ENCODE data around the gene HOXA13. TPM values are rescaled to one million over a fixed set of nuclear protein-coding genes. Genes with fewer than 3 reads are reported as not detected.

HOXA13 gene
- total RNA-seq, 1 donor from 2014 or later: not detected

GRCh38 chr7:27181795-27182275 lies 18.1 kb downstream of the HOXA13 start:
- no peak for DNase-seq

- no peak for DNase-seq
Measured at GRCh38 chr7:27180431-27181420, 19.2 kb downstream of the HOXA13 start.

- DNase-seq: no peak
Measured at GRCh38 chr7:27179503-27180430, 20.1 kb downstream of the HOXA13 start.

- DNase-seq: no peak
Measured at GRCh38 chr7:27179030-27179429, 20.9 kb downstream of the HOXA13 start.

GRCh38 chr7:27178366-27178765 lies 21.5 kb downstream of the HOXA13 start:
- DNase-seq: no peak

- no peak for DNase-seq
Measured at GRCh38 chr7:27177795-27178320, 22.0 kb downstream of the HOXA13 start.

GRCh38 chr7:27176962-27177794 lies 22.7 kb downstream of the HOXA13 start:
- DNase-seq: no peak

- DNase-seq: no peak
Measured at GRCh38 chr7:27176524-27176845, 23.4 kb downstream of the HOXA13 start.

- DNase-seq: no peak
Measured at GRCh38 chr7:27175626-27176523, 24.0 kb downstream of the HOXA13 start.

- DNase-seq: no peak
Measured at GRCh38 chr7:27174874-27175625, 24.8 kb downstream of the HOXA13 start.

GRCh38 chr7:27173956-27174873 lies 25.7 kb downstream of the HOXA13 start, which contains the start of gene HOXA10:
HOXA10 (minus strand) TSS chr7:27174320; CDS start chr7:27174306, 14 bp downstream.
- DNase-seq: no peak

- DNase-seq: no peak
Measured at GRCh38 chr7:27173511-27173955, 26.4 kb downstream of the HOXA13 start.

- DNase-seq: no peak
Measured at GRCh38 chr7:27172823-27173510, 26.9 kb downstream of the HOXA13 start.

GRCh38 chr7:27172315-27172774 lies 27.5 kb downstream of the HOXA13 start:
- DNase-seq: no peak

GRCh38 chr7:27171637-27172314 lies 28.1 kb downstream of the HOXA13 start:
- DNase-seq: no peak

- no peak for DNase-seq
Measured at GRCh38 chr7:27171325-27171636, 28.6 kb downstream of the HOXA13 start.
